Glomerular visceral epithelial cell (primary cell): ENCODE results near the gene SNX6.
"Not testable (repeated sequence)": the region's sequence is repeated elsewhere in the genome, so short reads cannot be mapped to it uniquely, and the experiment has no call there.

Experiments
- DNase-seq: peaks from one replicate; pipeline ENCODE4 v3.0.0-alpha.2; 2016; ENCODE audit errors: extremely low spot score

SNX6 gene

GRCh38 chr14:34629657-34630529 lies at the start of gene SNX6:
SNX6 (minus strand) TSS chr14:34630148; CDS start chr14:34630116, 32 bp downstream.
- DNase-seq: peak; percentile 85

DNA sequence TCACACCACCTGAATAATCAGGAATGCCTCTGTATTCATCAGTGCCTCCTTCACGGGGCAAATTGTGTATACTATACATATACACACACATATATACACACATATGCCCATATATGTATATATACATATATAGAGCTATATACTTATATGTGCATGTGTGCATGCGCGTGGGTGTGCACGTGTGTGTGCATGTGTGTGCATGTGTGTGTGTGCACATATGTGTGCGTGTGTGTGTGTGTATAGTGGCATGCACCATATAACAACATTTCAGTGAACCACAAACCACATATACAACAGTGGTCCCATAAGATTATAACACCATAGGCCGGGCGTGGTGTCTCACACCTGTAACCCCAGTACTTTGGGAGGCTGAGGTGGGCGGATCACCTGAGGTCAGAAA lies 48.8 kb upstream of the SNX6 start:
- DNase-seq: no peak

DNA sequence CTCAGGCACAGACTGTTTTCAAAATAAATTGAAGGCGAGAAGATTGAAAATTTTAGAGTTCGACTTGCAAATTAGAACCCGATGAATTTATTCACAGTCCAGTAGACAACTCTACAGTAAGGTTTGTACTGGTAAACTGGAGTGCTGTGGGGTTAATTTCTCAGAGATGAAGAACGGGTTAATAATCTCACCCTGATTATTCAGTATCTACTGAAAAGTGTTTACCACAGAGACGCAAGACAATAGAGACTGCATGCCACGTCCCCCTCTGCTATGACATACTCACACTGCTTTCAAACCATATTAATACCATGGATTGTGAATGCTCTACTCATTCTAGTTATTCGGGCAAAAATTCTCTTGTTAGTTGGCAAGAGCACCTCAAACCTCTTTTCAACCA lies 48.4 kb upstream of the SNX6 start:
- DNase-seq: no peak

DNA sequence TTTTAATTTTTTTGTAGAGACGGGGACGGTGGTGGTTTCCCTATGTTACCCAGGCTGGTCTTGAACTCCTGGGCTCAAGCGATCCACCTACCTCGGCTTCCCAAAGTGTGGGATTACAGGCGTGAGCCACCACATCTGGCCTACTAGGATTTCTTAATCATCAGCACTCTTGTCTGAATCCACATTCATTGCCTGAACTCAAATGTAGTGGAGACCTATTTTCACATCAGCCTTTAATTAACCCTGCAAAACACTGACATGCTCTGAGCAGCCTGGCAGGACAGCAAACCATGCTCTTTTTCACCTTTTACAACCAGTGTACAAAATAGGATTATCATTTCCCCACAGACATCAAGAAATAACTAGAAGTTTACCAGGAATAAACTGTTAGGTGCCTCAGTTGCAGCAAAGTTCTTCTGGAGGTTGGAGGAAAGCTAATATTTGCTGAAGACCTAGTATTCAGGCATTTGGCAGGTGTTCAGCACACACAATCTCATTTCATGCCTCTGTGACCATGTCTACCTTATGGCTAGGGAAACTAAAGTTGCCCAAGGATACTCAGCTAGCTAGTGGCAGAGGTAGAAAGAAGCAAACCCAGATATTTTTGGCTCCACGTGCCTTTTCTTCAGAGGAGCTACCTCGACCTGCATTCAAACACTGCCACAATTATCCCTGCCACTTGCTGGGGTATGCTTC lies 46.7 kb upstream of the SNX6 start:
- no peak for DNase-seq

DNA sequence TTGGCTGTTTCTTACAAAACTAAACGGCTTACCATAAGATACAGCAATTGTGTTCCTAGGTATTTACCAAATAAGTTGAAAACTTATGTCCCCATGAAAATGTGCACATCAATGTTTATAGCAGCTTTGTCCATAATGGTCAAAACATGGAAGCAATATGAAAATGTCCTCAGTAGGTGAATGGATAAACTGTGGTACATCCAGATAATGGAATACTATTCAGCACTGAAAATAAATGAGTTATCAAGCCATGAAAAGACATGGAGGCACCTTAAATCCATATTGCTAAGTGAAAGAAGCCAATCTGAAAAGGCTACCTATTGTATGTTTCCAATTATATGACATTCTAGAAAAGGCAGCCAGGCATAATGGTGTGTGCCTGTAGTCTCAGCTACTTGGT lies 43.8 kb upstream of the SNX6 start:
- no peak for DNase-seq

- no peak for DNase-seq
Measured at GRCh38 chr14:34671716-34672115, 41.8 kb upstream of the SNX6 start.

GRCh38 chr14:34668111-34668510 lies 38.2 kb upstream of the SNX6 start:
- DNase-seq: no peak

DNA sequence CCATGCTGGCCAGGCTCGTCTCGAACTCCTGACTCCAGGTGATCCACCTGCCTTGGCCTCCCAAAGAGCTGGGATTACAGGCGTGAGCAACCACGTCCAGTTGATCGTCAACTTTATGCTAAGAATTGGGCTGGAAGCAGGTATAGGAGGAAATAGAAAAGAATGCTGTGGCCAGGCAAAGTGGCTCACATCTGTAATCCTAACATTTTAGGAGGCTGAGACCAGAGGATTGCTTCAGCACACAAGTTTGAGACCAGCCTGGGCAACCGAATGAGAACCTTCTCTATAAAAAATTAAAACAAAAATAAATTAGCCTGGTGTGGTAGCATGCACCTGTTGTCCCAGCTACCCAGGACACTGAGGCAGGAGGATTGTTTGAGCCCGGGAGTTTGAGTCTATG lies 37.1 kb upstream of the SNX6 start:
- no peak for DNase-seq

GRCh38 chr14:34665785-34666435 lies 36.0 kb upstream of the SNX6 start:
- peak; percentile 83 for DNase-seq

DNA sequence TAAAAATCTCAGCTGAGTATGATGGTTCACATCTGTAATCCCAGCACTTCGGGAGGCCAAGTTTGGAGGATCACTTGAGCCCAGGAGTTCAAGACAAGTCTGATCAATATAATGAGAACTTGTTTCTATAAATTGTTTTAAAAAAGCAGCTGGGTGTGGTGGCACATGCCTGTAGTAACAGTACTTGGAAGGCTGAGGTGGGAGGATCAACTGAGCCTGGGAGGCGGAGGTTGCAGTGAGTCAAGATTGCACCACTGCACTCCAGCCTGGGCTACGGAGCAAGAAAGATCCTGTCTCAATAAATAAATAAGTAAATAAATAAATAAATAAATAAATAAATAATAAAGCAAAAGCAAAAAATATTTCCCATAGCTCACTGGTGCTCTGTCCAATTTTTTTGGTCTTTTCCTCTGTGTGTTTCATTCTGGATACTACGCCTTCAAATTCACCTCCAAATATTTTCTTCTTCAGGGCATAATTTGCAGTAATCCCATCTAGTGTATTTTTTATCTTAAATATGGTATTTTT lies 32.7 kb upstream of the SNX6 start:
- DNase-seq: no peak

DNA sequence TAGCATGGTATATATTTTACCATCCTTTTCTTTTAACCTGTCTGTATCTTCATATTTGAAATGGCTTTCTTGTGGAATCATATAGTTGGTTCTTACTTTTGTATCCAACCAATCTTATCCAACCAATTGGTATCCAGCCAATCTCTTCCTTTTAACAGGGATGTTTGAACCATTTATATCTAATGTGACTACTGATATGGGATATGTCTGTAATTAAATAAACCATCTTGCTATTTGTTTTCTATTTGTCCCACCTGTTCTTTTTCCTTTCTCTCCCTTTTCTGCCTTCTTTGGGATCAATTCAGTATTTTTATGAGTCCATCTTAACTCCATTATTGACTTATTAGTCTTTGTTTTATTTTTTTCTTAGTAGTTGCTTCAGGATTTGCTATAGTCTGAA lies 30.8 kb upstream of the SNX6 start:
- DNase-seq: no peak

DNA sequence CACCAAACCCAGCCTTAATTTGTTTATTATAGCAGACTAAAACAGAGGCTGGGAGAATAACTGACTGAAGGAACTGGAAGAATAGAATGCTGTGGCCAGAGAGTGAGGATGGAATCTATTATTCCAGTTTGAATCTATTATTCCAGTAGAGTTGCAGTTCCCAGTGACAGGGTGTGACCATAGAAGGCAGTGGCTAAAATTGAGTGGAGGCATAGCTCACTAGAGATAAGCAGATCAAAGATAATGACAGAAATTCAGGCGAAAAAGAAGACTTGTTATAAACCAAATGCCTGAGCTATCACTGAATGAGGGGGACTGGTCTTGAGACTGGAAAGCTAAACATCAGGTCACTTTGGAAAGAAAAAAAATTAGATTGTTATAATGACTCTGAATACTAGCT lies 26.0 kb upstream of the SNX6 start:
- DNase-seq: no peak

DNA sequence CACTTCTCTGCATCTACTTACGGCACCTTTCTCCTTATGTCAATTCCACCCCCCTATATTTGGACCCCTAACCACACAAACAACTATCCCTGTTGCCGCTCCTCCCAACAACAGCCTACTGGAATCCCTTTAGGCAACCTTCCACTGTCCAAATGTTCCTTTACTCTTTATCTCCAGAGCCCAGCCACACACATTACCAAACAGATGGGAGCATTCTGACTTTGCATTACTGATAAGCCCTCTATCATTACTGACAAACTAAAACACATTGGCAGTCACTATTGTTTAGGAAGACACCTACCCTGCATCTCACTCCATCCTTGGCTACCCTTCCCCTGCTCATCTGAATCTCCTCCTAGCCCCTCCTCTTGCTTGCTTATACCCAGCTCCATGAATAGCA lies 23.1 kb upstream of the SNX6 start:
- not testable (repeated sequence) for DNase-seq

DNA sequence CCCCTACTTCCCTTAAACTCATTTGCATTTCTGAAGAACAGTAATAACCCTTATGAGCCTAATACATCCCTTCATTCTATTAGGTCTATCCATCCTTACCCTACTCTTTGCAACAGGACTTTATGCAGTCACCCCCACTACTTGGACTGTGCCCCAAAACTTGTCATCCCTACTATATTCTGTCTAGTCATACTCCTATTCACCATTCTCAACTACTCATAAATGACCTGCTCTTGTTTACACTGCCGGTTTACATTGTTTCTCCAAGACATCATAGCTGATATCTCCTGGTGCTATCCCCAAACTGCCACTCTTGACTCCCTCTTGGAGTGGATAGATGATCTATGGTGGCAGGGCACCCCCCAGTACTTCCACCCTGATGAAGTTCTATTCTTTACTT lies 22.4 kb upstream of the SNX6 start:
- DNase-seq: not testable (repeated sequence)

GRCh38 chr14:34650786-34651584 lies 21.0 kb upstream of the SNX6 start:
- peak; percentile 93 for DNase-seq

DNA sequence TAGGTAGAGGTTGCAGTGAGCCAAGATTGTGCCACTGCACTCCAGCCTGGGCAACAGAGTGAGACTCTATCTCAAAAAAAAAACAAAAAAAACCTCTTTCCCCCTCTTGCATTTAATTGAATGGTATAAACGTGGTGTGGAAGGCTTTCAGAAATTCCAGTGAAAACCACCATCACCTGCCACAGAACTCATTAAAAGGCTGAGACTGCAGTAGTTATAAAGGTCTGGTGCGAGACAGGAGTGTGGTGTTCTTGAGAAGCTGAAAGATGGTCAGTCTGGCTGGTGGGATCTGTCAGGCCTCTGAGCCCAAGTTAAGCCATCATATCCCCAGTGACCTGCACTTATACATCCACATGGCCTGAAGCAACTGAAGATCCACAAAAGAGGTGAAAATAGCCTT lies 20.1 kb upstream of the SNX6 start:
- peak; percentile 41 for DNase-seq

DNA sequence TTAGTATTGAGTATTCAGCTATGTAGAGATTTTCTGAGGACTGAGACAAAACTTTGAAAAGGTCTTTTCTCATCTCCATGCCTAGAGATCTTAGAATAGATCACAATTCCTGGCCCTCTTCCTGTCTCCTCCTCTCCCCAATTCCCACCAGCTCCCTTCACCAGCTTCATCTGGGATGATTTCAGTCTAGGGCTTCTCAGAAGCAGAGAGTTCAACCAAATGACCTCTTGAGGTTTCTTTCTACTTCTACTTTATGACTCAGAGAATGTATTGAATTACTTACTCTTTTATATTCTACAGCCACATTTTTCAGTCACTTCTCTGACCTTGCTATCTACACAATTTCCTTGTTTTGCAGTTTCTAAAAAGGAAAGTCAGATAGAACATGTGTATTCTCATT lies 19.4 kb upstream of the SNX6 start:
- DNase-seq: peak; percentile 73

DNA sequence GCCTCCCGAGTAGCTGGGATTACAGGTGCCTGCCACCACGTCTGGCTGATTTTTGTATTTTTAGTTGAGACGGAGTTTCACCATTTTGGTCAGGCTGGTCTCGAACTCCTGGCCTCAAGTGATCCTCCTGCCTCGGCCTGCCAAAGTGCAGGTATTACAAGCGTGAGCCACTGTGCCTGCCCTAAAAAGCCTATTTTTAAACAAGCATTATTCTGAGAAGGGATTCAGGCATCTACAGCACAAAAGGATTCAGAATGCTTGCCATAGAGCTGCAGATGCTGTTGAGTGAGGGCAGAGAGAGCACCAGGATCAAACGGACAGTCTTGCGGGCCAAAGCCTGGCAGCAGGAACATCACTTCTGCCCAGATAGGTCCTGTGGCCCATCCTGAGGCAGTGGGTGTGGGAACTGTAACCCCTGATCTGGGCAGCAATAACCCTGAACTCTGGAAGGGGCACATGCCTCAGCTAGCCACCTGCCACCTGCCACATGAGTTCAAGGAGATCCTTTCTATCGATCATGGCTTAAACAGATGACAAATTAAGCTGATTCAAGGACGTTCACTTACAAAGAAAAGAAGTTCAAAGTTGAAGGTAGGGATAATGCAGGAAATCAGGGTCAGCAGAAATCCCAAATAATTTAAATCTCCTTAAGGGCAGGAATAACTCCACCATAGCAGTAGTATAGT lies 16.8 kb upstream of the SNX6 start:
- no peak for DNase-seq

DNA sequence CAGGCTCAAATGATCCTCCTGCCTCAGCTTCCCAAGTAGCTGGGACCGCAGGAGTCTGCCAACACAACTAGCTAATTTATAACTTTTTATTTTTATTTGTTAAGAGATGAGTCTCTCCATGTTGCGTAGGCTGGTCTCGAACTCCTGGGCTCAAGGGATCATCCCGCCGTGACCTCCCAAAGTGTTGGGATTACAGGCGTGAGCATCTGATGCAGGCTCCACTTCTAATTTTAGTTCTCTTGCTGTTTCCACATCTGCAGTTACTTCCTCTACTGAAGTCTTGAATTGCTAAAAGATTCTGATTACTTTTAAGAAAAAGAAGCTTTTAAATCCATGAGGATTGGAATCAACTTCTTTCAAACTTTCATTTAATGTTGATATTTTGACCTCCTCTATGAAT lies 13.4 kb upstream of the SNX6 start:
- DNase-seq: no peak

DNA sequence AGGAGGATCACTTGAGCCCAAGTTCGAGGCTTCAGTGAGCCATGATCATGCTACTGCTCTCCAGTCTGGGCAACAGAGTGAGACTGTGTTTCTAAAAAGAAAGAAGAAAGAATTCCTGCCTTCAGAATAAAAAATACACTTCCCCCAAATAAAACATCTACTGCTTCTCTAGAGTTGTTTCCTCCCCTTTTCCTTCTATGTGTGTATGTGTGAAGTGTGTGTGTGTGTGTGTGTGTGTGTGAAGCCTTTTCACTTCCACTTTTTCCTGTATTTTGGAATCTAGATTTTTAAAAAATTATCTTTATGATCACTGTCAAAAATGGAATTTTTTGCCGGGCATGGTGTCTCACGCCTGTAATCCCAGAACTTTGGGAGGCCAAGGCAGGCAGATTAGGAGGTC lies 12.6 kb upstream of the SNX6 start:
- no peak for DNase-seq

DNA sequence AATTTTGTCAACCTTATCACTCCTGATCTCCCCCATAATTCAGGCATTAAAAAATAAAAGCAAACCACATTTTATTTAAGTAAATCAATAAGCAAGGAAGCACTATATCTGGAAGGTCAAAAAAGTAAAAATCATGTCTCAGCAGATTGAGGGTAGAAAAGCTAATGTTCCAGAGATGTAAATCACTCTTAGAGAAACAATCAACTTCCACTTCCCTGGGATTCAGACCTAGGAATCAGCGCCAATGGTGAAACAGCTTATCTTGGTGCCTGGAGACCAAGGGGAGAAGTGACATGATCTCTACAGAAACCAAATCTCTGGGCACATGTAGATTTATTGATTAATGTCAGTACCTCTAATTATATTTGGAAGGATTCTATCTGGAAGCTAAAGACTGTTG lies 10.9 kb upstream of the SNX6 start:
- no peak for DNase-seq
